Measurements from ENCODE around the gene ABCB8.
A peak's percentile ranks its signal among the peaks of the same experiment; 100 is the strongest.

The ABCB8 gene

DNA sequence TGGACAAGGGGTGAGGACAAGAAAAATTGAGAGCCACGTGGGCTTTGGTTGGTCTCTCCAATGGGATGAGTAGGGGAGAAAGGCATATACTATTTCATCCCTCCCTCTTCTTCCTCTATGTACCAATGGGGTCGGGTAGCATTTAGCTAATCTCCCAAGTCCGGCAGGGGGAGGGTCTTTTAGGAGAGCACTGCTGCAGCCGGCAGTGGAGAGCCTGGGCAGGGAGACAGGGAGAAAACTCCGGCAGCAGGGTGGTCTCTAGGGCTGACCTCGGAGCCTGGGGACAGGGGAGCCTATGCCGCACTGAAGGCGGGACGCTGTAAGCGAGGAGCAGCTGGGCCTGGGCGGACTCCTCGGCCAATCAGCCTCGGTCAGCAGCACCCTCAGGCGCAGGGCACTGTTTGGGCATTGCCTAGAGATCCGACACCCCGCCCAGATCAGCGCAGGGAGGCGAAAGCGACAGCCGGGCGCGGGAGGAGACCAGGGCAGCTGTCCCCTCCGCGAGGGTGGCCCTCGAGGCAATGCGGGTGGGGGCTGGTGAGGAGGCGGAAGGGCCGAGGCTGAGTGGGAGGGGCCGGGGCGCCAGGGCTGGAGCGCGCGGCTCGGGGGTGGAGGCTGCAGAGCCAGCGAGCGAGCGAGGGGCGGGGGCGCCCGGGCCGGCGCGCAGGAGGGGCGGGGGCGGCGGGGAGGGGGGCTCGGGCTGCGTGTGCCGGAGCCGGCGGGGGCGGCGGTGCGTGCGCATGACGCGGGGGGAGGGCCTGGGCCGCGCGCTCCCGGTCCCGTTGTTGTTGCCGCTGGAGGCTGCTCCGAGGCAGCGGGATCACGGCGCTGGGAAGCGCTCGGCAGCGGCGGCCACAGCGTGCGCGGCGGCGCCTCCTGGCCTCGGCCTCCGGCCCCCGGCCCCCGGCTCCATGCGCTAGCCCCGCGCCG lies 57.7 kb downstream of the ABCB8 start, which contains the start of gene AGAP3:
Gene AGAP3, plus strand, starts transcription at position 785 of the 930 bp plus-strand sequence. CDS start 267 bp downstream, outside the sequence.
- DNase-seq (ENCODE audit: low read depth in 2 of 2), result peak; percentile 23 to 48

DNA sequence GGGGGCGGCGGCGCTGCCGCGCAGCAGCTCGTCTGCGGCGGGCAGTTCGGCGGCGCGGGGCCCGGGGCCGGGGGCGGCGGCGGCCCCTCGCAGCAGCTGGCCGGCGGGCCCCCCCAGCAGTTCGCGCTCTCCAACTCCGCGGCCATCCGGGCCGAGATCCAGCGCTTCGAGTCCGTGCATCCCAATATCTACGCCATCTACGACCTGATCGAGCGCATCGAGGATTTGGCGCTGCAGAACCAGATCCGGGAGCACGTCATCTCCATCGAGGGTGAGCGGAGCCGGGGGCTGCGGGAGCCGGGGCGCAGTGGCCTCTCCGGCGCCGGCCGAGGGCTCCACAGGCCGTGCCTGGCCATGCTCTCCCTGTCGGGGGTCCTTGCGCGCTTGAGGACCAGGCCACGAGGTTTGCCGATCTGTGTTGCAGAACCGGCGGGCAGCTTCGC lies 58.6 kb downstream of the ABCB8 start:
- no peak for DNase-seq (ENCODE audit: low read depth in 2 of 2)

DNA sequence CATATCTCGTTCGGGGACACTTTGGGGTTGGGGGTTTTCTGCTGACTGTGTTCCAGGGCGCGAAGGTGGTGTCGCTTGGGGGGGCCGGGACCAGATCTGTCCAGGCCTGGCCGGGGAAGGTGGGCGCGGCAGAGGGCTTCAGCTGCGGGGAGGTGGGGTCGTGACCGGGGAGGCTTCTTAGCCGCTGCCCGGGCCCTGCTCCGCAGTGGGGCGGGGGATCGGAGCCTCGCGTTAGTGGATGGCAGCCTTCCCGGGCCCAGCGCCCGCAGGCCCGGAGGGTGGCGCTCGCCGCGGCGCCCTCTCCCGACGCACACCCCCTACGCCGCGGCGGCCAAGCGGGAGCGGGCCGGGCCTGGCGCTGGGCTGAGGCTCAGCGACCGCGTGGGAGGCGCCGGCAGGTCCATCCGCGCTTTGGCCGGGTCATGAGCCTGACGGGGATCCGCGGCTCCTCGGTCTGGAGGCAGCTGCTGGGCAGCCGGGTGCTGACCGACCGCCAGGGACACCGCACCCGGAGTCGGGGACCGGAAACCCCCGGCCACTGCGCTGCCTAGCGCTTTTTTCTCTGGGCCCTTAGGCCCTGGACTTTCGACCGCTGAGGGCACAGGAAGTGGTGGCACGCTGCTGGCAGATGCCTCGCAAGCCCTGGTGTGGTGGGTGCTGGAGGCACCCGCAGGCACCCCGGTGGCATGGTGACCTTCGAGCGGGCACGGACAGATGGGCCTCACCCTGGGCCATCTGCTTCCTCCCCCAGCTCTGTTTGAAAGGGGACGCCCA lies 59.2 kb downstream of the ABCB8 start:
- DNase-seq (ENCODE audit: low read depth in 2 of 2), result no peak

DNA sequence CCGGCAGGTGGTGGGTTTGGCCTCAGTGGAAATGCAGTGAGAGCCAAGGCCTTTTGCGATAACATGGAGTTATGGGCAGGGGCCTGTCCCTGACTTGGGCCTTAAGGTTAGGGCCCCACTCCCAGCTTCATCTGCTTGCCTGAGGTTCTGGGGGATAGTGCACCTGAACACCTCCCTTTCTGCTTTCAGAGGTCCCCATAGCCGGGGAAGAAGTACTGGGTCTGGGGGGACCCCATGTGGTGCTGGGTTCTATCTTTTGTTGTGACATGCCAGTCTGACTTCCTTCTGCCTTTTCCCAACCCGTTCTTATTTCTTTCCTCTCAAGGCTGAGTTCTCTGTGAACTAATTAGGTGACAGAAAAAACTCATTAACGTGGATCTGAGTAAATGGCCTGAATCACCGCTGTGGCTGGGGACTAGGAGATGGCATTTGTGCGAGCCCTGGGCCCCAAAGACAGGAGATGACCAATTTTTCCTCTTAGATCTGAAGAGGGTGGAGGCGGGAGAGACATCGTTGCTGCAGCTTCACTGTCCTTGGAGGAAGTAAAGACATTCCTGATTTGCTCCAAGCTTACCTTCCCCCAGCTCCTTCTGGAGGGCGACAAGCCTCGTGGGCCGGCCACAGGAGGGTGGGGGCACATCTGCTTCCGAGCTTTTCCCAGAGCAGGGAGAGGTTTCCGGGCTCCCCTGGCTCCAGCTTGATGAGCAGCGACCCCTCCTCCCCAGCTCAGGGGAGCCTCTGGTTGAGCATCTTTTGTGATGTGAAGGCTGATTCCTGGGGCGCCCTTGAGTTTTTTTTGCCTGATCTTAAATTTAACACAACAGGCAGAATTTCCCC lies 60.0 kb downstream of the ABCB8 start:
- DNase-seq (ENCODE audit: low read depth in 2 of 2), result no peak

DNA sequence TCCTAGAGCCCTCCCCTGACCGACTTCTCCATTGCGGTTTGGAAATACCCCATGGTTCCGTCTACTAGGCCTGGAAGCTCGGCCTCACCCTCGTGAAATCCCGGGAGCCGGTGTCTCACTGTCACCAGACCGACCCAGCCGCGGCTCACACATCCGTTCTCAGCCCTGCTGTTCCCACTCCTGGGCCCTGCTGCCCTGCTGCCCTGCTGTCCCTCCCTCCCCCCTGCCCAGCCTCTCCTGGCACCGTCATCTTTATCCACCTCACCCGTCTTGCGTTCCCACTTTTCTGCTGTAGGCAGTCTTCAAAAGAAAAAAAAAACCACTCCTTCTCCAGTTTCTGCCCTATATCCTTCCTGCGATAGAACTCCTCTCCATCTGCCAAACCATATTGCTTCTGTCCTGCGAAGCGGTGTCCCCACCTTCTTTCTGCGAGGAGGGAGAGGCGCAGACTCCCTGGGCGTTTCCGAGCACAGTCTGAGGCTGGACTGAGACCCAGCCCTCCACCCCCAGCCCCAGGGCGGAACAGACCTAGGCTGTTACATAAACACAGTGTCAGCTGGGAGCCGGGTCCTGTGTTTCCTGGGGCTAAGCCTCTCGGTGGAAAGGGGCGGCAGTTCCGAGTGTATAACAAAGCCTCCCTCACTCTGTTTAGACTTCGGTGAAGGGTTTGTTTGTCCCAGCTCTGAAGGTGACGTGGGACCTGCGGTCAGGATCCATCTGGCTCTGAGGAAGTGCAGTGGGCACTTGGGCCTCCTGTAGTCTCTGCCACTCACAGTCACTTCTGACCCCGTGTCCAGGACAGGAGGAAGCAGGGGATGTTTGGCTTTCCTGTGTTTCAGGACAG lies 60.8 kb downstream of the ABCB8 start:
- no peak for DNase-seq (ENCODE audit: low read depth in 2 of 2)

DNA sequence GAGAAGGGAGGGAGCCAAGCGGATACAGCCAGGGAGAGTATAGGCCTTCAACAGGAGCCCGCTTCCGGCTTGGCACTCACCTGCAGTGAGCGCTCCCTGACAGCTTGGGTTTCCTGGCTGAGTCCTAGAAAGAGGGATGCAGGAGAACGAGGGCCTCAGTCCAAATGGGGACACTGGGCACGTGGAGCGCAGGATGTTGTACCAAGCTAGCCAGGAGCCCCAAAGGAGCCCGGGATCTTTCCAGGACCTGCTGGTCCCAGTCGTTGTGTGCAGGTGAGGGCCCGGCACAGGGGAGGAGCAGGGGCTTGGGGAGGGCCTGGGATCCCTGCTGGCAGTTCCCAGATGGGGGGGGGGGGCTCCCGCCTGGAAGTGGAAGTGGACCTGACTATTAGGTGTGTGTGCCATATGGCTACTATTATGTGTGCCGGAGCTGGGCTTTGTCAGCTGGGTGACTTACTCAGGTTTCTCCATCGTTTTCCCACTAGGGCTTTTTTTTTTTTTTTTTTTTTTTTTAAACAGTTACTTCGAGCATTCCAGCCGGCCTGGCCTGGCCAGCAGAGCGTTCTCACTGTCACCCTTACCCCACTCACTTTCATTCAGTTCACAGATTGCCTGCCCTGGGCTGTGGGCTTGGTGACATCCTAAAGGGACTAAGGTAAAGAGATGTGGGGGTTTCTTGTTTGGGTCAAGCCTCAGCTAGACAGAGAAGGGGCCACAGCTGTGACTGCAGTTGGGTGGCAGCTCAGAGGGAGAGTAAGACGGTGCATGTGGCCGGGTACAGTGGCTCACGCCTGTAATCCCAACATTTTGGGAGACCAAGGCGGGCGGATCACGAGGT lies 61.9 kb downstream of the ABCB8 start:
- DNase-seq (ENCODE audit: low read depth in 2 of 2), result no peak

DNA sequence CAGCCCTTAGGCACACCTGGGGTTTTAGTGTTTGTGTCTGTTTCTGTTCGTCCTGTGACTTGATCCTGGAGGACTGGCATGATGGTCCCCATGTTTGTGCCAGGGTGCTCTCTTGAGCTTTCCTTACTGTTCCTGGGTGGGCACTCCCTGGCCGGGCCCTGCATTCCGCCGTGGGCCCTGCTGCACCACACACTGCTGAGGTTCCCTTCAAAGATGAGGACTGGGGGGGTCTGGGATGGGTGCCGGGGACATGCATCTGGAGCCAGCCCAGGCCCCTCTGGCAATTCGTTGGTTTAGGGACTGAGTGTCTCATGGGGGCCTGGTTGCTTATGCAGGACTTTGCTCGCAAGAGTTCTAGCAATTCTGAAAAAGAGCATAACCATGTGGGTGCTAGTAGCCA lies 62.8 kb downstream of the ABCB8 start:
- DNase-seq (ENCODE audit: low read depth in 2 of 2), result no peak

DNA sequence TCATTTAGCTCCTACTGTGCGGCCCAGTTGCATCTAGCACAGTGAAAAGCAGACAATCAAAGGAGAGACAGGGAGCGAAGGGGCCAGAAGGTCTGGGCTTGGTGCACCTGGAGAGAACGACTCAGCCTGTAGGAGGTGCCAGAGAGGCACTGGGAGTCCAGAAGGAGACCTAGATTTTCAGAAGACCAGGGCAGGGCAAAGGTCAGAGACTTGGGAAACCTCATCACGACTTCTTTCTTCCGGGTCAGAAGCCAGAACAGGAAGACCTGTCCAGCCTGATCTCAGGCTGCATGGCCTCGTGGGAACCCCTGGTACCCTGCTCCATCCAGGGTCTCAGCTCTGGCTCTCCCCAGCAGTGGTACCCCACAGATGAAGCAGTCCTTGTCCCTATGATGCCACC lies 63.2 kb downstream of the ABCB8 start:
- no peak for DNase-seq (ENCODE audit: low read depth in 2 of 2)

DNA sequence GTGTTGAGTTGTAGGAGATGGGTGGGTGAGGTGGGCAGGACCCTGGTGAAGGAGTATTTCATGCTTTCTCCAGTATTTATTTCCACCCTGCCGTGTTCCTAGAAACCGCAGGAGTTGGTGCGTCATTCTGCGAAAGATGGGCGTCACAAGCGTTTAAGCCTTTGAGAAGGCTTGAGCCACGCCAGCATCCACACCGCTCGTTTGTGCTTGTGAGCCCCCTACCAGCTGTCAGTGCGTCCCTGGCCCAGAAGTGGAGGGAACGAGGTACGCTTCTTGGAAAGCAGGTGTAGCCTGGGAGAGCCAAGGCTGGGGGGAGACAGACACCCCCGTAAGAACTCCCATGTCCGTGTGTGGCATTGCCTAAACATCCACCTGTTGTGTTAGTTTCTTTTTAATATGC lies 63.7 kb downstream of the ABCB8 start:
- no peak for DNase-seq (ENCODE audit: low read depth in 2 of 2)

DNA sequence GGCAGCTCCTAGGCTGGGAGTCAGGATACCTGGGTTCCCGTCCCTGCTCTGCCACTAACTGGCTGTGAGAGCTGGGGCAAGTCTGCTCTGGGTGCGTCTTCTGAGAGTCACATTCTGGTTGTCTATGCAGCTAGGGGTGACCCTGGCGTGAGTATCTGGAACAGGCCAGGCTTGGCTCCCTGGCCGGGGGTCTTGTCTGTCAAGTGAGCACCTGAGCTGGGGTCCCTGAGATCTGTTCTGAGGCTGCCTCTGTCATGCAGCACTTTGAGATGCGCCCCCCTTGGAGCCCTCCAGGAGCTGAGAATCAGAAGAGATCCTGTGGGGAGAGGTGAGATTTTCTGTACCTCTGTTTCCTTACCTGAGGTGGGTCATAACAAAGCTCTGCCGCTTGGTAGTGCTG lies 65.5 kb downstream of the ABCB8 start:
- DNase-seq (ENCODE audit: low read depth in 2 of 2), result no peak

DNA sequence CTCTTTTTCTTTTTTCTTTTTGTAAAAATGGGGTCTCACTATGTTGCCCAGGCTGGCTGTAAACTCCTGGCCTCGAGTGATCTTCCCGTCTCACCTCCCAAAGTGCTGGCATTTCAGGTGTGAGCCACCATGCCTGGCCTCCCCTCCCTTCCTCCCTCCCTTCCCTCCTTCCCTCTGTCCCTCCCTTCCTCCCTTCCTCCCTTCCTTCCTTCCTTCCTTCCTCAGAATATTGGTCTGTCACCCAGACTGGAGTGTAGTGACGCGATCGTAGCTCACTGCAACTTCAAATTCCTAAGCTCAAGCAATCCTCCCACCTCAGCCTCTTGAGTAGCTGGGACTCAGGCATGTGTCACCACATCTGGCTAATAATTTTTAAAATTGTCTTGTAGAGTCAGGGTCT lies 66.4 kb downstream of the ABCB8 start:
- DNase-seq (ENCODE audit: low read depth in 2 of 2), result no peak

DNA sequence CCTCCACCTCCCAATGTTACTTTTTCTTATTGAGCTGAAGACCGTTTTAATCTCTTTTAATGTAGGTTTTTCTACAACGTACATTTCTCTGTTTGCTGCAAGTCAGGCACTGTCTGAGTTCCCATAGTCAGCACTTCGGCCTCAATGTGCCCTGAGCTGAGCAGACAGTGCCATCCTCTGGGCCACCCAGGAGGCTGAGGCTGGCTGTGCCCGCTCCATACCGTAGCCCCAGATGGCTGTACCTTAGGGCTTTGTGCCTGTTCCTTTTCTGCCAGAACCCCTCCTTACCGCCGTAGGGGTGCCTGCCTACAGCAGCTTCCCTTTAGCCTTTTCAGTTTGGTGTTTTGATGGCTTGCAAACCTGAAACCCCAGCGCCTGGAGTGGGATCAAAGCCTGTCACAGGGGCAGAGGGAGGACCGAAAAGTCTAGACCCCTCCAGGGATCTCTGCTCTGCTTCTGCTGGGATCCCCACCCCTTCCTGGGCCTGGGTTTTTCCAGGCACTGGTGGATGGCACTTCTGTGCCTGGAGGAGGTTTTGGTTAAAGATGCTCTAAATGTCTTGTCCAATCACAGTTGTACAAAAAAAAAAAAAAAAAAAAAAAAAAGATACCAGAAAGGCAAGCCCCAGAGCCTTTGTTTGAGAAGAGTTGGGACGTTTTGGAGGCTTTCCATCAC lies 67.0 kb downstream of the ABCB8 start:
- DNase-seq (ENCODE audit: low read depth in 2 of 2), result no peak

DNA sequence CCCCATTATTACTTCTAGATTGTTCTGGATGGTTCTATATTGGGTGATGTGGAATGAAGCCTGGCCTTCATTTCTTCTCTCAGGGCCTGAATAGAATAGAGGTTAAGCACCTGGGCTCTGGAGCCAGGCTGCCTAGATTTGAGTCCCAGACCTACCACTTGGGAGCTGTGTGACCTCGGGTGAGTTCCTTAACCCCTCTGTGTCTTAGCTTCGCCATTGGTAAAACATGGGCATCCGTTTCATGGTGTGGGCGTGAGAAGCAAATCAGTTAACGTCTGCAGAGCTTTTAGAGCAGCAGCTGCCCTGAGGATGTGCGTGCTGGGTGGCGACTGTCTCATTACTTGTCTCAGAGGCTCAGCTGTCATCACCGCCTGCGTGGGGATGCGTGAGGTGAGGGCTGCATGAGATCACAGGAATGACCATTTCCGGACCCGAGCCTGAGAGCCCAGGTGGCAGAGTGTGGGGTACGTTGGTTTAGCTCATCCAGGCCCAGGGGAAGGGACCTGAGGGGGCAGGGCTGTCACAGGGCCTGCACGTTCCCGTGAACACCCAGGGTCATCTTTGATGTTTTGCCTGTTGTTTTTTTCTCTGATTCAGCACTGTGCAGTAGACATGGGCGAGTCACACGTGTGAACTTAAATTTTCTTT lies 67.7 kb downstream of the ABCB8 start:
- DNase-seq (ENCODE audit: low read depth in 2 of 2), result no peak

Measured in stimulated activated CD4-positive, alpha-beta T cell treated with anti-CD3 and anti-CD28 coated beads, Interleukin-12 subunit alpha, Interleukin-12 subunit beta, amount 100 ng/mL, for 24 hours (primary cell).